HS-27A (cell line): ENCODE measurements around the gene HOXD13.

Source experiments
- DNase-seq: peaks from one replicate; pipeline ENCODE4 v3.0.0-alpha.2; 2012; ENCODE audit warnings: low read depth, missing footprints

Gene HOXD13

GRCh38 chr2:176092270-176093144, at the start of gene HOXD13:
HOXD13 (plus strand) TSS chr2:176092721; CDS start chr2:176092891, 170 bp downstream.
- DNase-seq = no peak

DNA sequence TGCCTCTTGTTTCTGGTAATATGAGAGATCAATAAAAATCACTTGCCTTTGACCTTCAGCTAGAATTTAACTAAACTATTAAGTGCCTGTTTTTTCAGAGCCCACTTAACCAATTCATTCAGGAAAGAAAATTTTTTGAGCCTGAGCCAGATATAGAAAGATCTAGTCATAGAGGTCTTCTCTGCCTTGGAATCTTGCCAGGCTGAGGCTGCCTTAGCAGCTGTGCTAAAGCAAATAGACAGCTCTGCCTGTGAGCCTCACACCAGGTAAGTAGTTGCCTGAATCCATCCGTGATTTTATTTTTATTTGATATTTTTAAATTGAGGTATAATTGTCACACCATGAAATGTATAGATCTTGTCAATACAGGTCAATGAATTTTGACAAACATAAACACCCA, 36.1 kb upstream of the HOXD13 start:
- DNase-seq = no peak

- DNase-seq = no peak
Observed at GRCh38 chr2:176063958-176064357, 28.6 kb upstream of the HOXD13 start.

- DNase-seq = no peak
Observed at GRCh38 chr2:176066645-176067588, 25.6 kb upstream of the HOXD13 start.

- no peak for DNase-seq
Observed at GRCh38 chr2:176067589-176068418, 24.7 kb upstream of the HOXD13 start.

DNA sequence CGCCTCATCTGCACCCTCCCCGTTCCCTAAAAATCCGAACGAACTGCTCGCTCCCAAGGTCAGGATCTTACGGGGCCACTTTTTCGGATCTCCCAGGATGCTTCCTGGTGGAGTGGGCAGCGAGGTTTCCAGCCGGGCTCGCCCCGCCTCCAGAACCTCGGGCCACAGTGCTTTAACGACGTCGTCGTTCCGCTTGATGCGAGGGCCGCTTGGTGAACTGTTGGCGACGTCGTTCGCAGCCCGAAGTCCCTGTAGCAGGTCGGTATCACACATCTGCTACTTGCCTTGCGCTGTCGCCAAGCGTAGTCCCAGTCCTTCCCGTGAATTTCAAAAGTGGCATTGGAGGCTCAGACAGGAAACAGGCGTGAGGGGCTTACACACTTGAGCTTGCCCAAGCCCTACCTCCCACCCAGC, 24.1 kb upstream of the HOXD13 start:
- DNase-seq = no peak

GRCh38 chr2:176071330-176072291, 20.9 kb upstream of the HOXD13 start:
- DNase-seq = no peak

DNA sequence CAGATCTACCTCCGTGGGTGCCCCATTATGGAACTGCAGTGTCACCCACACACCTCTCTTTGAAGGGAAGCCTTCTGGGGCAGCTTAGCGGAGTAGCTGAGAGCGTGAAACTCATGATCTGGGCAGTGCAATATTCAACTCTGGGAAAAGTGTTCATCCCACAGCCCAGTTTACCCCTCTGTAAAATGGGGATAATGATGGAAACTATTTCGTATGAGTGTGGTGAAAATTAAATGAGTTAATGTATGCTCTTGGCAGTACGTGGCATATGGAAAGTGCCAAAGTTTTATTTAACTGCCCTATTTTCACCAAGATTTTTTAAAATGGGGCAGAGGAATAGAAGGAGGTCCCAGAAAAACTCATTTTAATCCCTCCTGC, 20.2 kb upstream of the HOXD13 start:
- DNase-seq = no peak

GRCh38 chr2:176072951-176073904, 19.3 kb upstream of the HOXD13 start:
- no peak for DNase-seq

DNA sequence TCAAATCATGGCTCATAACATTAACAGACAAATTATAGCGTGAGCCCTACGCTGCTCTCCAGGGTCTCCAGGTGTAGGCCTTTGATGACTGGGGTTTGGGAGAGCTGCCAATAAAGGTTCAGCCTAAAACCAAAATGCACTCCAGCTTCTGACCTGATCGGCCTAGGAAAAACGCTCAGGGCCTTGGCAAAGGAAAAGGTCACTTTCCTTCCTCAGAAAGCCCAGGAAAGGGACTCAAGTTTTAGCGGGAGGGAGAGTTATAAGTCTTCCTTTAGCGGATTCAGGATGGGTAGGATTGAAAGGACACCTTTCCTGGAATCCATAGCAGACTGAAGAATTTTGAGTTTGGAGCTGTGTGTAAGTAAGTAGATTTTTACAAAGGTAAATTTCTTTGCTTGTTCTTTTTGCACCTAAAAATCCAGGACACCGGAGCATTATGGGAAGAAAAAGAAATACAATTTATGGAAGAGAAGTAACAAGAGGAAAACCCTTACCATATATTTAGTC, 17.5 kb upstream of the HOXD13 start:
- no peak for DNase-seq

DNA sequence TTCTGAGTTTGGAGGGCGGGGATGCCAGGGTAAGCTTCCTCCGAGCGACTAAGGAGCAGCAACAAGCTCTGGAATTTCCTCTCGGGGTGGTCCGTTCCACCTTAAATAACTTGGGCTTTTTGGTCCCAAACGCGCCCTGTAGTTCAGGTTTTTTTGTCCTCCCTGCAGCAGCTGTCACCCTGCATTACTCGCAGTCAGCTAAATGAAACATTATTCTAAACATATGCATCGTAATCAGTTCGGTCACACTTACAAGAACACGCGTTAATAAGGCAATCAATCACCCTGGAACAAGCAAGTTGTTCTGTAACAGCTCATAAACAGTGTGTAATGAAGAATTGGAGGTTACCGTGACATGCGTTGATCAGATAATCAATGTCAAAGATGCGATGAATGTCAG, 17.0 kb upstream of the HOXD13 start:
- no peak for DNase-seq

GRCh38 chr2:176076063-176076462, 16.5 kb upstream of the HOXD13 start:
- no peak for DNase-seq

DNA sequence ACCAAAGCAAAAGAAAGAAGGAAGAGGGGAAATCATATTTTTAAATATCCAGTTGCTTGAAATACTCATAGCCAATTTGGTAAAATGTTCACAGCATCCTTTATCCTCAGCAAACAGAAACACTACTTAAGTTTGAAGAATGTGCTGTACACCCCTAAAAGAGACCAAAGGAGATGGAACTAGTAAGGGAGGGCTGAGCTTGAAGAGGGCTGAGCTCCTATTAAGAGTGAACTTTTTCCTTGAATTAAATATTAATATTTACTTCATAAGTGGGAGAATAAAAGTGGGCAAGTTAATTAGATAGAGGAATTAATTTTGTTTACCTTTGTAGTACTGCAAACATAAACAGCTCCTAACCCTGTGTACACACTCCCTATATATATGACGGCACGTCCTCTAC, 15.7 kb upstream of the HOXD13 start:
- no peak for DNase-seq

GRCh38 chr2:176078541-176079284, 13.8 kb upstream of the HOXD13 start:
- no peak for DNase-seq

DNA sequence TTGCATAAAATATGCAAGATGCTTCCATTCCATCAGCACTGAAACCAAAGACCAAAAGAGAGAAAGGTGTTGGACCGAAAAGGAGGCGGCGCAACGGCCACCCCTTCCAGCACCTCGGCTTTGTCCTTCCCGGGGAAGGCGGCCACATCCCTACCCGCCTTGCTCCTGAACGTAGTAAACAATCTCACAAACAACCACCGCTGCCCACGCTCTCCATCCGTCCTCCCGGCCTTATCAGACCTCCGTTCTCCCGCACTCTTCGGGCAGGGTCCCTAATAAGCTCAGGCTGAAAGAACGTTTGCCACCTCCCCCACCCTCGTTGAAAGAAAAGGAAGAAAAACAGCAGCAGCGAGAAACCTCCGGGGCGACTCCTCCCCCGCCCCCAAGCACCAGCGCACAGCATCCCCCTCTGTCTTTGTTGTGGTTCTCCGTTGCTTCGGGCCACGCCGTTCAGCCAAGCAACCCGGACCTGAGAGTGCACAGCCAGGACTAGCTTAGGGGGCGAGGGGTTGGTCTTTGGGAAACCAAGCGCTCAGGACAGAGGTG, 13.2 kb upstream of the HOXD13 start:
- DNase-seq = no peak

DNA sequence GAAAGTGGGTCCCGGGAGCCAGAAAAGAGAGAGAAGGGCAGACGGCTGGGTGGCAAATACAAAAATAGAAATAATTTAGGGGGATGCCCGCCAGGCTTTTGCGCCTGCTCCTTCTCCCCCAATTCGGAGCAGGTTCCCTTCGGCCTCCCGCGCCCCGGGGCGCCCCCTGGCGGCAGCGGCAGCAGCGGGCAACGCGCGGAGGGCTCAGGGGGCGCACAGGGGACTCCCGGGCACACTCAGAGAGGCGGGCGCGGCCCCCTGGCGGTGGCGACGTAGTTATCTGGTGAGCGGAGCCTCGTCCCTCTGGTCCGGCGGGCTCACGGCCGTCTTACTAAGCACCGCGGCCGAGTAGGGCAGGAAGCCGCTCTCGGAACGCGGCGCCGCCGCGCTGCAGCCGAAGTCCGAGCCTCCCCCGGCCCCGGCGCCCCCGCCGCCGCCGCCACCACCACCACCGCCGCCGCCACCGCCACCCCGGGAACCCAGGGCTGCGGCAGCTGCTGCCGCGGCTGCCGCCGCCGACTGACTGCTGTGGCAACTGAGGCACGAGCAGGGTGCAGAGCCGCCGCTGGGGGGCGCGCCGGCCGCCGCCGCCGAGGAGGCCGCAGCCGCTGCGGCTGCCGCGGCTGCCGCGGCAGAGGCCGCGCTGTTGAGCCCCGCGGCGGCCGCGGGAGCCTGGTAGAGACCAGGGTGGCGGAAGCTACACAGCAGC, 12.5 kb upstream of the HOXD13 start:
- DNase-seq = no peak

- DNase-seq = no peak
Observed at GRCh38 chr2:176080540-176081375, 11.8 kb upstream of the HOXD13 start.
